ENCODE measurements around the gene KRT31.
"Not testable (repeated sequence)": the region's sequence is repeated elsewhere in the genome, so short reads cannot be mapped to it uniquely, and the experiment has no call there.

Gene KRT31

DNA sequence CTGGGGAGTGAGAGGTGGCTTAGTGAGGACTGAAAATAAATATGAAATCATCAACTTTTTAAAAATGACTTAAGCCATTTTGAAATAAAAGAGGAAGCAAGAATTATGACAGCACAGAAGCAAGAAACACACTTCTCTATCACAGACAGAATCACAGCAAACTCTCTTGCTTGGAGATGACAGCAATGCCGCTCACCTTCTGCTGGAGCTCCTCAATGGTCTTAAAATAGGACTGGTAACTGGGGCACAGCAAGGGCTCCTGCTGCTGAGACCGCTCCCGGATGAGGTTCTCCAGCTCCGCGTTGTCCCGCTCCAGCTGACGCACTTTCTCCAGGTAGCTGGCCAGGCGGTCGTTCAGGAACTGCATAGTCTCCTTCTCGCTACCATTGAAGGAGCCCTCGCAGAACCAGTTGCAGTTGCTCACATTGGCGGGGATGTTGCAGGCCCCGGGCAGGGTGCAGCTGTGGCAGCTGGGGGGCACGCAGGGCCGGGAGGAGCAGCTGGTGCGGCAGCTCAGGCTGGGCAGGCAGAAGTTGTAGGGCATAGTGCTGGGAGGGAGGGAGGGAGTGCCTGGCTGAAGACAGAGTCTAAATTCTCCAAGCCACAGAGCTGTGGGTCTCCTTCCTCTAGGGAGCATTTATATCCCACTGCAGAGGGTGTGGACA lies at the start of gene KRT31:
Gene KRT31 (minus strand): TSS at position 613 of the 665 bp plus-strand sequence. CDS start 69 bp downstream, at position 544.
- no peak for DNase-seq (ENCODE audit: low read depth in 2 of 2)

DNA sequence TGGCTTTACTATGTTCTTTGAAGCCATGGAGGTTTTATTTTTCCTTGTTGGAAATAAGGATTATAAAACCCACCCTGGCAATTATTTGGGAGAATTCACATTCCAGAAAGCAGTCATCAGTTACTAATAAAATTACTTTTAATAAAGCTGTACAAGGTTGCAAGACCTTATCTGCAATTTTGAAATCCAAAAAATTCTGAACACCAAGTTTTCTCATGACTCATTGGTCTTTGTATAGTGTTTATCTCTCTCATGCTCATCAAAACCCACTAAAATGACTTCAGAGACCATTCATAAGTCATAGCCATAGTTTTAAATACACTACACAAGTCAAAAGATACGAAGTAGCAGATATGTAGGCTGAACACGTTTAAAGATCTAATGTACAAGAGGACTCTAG lies 49.4 kb upstream of the KRT31 start:
- no peak for DNase-seq (ENCODE audit: low read depth in 2 of 2)

DNA sequence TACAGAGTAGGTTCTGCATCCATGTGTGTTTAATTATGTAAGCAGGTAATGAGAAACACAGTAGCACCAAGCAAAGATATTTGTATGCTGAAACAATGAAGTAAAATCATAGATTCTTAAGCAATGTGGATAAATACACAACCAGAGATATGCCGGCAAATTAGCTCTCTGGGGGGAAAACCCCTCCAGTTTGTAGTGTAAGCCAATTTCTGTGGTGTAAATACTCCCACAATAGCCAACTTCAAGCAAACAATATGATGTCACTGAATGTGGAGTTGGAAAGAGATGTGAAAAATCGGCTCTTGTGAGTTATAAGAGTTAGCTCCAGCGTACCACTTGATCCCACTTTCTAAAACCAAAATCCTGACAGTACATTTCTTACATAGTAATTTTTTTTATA lies 47.2 kb upstream of the KRT31 start:
- DNase-seq (ENCODE audit: low read depth in 2 of 2): no peak

DNA sequence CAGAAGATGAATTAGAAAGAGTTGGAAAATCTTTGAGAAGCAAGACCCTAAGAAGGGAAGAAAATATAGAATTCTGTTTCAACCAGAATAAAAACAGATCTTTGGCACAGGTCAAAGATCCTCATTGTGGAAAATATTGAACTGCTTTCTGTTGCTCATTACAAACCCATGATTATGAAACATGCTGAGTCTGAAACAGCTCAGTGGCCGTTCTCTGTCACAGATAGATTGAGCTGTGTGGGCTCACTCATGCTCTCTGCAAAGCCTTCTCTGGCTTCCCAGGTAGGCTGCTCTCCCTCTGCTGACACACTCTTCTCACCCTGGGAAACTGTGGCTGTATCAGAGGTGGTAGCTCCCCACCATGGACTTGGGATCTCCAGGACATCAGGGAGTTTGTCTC lies 46.8 kb upstream of the KRT31 start:
- no peak for DNase-seq (ENCODE audit: low read depth in 2 of 2)

- no peak for DNase-seq (ENCODE audit: low read depth in 2 of 2)
Measured at GRCh38 chr17:41442739-41443138, 45.3 kb upstream of the KRT31 start.

DNA sequence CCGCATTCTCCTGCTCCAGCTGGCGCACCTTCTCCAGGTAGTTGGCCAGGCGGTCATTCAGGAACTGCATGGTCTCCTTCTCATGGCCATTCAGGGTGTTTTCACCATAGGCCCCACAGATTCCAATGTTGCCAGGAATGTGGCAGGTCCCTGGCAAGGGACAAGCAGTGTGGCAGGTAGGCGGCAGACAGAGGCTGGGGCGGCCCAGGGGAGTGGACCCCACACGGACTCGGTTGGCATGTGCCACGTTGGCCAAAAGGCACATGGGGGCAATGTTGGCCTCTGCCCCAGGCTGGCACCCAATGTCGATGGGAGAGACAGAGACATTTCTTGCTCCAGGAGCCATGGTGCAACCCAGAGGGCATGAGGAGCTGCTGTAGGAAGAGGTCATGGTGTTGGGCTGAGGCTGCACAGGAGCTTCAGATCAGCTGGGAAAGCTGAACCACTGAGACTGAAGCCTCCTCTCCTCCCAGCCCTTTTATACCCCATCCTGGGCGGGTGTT lies 43.2 kb upstream of the KRT31 start, which contains the start of gene KRT38:
Gene KRT38 (minus strand): TSS at position 453 of the 503 bp plus-strand sequence. CDS start 62 bp downstream, at position 391.
- no peak for DNase-seq (ENCODE audit: low read depth in 2 of 2)

GRCh38 chr17:41439375-41439774 lies 42.0 kb upstream of the KRT31 start:
- no peak for DNase-seq (ENCODE audit: low read depth in 2 of 2)

GRCh38 chr17:41437769-41438168 lies 40.4 kb upstream of the KRT31 start:
- DNase-seq (ENCODE audit: low read depth in 2 of 2): no peak

DNA sequence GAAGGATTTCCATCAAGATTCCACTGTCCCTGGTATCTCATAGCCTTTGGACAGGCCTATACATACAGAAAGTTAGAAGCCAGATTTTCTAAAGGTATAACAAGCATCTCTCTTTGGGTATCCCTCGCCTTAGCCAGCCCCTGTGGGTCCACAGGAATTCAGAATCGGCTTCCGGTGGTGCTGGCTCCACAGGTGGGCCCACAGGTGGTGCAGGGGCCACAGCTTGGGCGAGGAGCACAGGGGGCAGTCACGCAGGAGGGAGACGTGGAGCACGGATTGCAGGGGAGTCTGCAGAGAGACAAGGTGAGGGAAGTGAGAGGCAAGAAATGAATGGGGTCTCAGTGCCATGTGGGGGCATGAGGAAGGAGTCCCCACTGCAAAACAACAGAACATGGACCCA lies 39.8 kb upstream of the KRT31 start:
- DNase-seq (ENCODE audit: low read depth in 2 of 2): no peak

- DNase-seq (ENCODE audit: low read depth in 2 of 2): no peak
Measured at GRCh38 chr17:41434415-41434814, 37.0 kb upstream of the KRT31 start.

DNA sequence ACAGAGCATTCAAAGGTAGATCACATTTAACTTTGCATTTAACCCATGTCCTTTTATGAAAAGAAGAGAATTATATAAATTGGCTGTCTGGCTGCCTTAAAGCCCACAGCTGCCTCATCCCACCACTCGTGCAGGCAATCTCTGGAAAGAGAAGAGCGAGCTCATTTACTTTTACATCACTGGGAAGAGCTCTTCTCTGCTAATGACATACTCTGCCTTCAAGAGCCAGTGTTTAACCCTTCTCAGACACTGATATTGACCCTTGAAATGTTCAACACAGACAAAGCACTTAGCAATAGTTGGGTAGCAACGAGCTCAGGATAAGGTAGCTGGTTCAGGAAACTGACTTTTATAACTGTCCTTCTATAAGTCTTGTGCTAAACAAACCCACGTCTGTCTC lies 36.6 kb upstream of the KRT31 start:
- DNase-seq (ENCODE audit: low read depth in 2 of 2): no peak

DNA sequence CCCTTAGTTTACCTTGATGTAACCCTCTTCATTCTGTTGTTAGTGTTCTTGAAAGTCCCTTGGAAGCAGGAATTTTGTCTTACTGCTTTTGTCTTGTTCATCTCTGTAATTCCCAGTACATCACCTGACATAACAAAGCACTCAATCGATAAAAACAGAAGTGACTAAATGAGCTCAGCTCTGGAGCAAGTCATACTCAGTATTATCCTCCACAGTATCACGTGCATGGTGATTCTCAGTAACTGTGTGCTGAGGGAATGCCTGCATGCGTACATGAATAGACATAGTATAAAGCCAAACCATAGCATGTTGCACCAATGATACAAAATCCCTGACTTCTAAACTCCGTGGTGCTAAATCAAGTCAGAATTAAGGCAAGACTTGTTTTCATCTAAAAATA lies 36.2 kb upstream of the KRT31 start:
- no peak for DNase-seq (ENCODE audit: low read depth in 2 of 2)

GRCh38 chr17:41430376-41430775 lies 33.0 kb upstream of the KRT31 start:
- not testable (repeated sequence) for DNase-seq (ENCODE audit: low read depth in 2 of 2)

DNA sequence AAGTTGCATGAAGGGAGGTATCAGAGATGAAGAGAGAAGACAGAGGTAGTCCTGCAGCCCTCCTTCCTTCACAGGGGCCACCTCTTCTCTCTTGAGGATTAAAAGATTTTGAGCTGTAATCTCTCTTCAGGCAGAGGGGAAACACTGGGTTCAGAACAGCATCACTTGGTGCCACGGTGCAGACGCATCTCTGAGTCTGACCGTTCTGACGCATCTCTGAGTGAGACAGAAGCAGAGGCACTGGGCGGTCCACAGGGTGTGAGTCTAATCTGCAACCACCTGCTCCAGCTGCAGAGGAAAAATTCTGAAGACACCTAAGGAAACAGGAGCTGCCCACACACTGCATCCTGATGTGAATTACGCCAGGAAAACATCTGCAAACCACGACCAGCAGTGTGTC lies 32.3 kb upstream of the KRT31 start:
- DNase-seq (ENCODE audit: low read depth in 2 of 2): no peak

GRCh38 chr17:41428591-41429291 lies 31.3 kb upstream of the KRT31 start:
- no peak for DNase-seq (ENCODE audit: low read depth in 2 of 2)

DNA sequence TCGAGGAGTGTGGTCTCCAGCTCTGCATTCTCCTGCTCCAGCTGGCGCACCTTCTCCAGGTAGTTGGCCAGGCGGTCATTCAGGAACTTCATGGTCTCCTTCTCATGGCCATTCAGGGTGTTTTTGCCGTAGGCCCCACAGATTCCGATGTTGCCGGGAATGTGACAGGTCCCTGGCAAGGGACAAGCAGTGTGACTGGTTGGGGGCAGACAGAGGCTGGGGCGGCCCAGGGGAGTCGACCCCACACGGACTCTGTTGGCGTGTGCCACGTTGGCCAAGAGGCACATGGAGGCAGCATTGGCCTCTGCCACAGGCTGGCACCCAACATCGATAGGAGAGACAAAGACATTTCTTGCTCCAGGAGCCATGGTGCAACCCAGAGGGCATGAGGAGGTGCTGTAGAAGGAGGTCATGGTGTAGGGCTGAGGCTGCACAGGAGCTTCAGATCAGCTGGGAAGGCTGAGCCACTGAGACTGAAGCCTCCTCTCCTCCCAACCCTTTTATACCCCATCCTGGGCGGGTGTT lies 26.8 kb upstream of the KRT31 start, which contains the start of gene KRT37:
Gene KRT37 (minus strand): TSS at position 475 of the 525 bp plus-strand sequence. CDS start 62 bp downstream, at position 413.
- DNase-seq (ENCODE audit: low read depth in 2 of 2): no peak

DNA sequence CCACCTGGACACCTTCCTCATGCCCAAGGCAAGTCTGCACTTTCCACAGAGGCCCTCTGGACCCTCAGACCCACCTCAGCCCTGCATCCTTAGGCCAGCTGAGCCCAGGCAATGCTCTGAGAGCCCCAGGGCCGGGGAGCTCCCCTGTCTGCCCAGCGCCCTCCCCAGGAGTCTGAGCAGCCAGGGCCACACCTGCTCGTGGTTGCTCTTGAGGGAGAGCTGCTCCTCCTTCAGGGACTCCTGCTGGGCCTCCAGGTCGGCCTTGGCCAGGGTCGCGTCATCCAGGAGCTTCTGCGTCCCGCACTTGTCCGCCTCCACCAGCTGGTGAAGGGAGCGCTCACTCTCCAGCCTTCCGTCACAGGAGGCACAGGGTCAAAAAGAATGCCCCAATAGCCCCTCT lies 25.2 kb upstream of the KRT31 start:
- not testable (repeated sequence) for DNase-seq (ENCODE audit: low read depth in 2 of 2)

DNA sequence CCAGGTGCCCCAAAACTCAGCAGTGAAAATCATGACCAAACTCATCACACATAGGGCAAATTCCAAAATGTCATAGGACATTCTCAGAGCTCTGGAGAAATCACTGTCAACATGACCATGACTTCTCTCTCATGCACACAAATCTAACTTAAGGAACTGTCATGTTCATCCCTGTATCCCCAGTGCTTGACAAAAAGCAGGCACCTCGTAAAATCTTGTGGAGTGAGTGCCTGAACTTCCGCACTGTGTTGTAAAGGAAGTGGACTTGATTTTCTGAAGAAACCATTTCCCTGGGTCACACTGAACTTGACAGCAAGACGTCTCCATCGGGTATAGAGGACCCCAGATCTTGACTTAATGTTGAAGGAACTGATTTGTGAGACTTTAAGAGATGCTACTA lies 24.2 kb upstream of the KRT31 start:
- DNase-seq (ENCODE audit: low read depth in 2 of 2): no peak

GRCh38 chr17:41421116-41421515 lies 23.7 kb upstream of the KRT31 start:
- no peak for DNase-seq (ENCODE audit: low read depth in 2 of 2)

DNA sequence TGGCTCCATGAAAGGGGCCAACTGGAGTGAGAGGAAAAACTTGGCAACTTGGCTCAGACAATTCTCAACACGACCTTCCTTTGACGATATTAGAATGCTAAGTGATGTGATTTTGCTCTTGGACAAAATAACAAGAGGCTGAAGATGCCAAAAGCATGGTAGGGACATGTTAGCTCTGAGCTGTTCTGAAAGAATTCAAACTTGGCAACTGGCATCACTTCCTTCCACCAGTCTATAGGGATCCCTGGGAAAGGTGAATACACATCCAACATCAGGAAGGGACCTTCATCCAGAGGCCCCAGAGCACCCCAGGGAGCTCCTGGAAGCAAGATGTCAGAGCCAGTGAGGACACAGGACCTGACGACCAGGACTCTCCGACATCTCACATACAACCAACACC lies 22.7 kb upstream of the KRT31 start:
- DNase-seq (ENCODE audit: low read depth in 2 of 2): no peak

DNA sequence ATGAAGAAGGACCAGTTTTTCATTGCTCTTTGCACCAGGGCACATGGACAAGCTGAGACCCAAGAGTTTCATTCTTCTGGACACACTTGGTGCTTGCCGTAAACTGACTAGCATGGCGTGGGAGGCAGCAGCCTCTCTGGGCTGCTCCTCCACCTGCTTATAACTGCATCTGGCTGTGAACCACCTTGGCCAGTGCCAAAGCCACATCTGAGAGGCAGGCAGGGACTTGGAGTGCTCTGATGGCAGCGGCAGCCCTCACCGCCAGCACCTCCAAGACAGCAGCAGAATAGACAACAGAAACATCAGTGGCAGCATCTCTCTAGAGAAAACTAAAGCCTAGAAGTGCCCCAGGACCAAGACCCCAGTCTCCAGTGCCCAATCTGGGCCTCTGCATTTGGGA lies 22.3 kb upstream of the KRT31 start:
- no peak for DNase-seq (ENCODE audit: low read depth in 2 of 2)

DNA sequence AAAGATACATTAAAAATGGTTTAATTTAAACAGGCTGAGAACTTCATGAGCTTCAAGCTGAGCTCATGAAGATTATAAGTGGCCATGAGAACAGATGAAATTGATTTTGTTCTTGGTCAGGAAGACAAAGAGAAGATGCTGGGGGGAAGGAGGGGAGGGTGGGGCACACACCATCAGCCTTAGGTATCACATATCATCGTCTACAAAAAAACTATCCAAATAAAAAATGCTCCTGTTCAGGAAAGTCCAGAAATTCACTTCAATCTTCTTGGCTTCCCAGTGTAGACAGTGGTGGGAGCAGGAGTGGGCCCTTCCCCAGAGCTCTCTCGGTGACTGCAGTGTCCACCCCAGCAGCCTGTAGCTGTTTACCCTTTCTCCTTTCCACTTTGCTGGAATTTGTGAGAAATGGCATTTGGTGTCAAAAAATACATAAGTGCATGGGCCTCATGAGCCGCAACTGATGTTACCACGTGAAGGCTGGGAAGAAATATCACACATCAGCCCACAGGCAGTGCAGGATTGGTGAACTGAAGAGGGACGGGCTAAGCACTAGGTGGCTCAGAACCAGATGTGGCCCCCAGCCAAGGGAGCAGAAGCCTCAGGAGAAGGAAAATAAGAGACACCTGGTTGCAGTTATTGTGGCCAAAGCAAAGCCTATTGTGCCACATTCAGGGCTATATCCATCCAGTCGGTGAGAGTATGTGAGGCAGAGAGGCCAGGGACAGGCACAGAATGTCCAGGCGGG lies 20.9 kb upstream of the KRT31 start:
- no peak for DNase-seq (ENCODE audit: low read depth in 2 of 2)
